Mucosa of descending colon (tissue), 3 donors: ENCODE data around the gene ITGA3. TPM values are rescaled to one million over a fixed set of nuclear protein-coding genes. Genes with fewer than 3 reads are reported as not detected.

Experiments
- ATAC-seq: fragments of 200-7000 bp; cut with Tn5 transposase; one replicate; pipeline ENCODE4 v1.9.1; 2020; ENCODE audit warnings: mild to moderate bottlenecking, moderate library complexity
- DNase-seq, 3 donors: peaks; one replicate each; pipeline ENCODE4 v3.0.0-alpha.2; 2020
- H3K36me3 ChIP-seq: fragments of 200-600 bp; one replicate; pipeline ENCODE4 v1.8.0; 2021; ENCODE audit warnings: low read depth, mild to moderate bottlenecking
- H3K4me1 ChIP-seq: fragments of 200-600 bp; one replicate; pipeline ENCODE4 v1.8.0; 2021; ENCODE audit warnings: low read depth, mild to moderate bottlenecking
- H3K4me3 ChIP-seq: fragments of 200-600 bp; one replicate; pipeline ENCODE4 v1.8.0; 2021; ENCODE audit warnings: mild to moderate bottlenecking
- H3K9me3 ChIP-seq: fragments of 200-600 bp; one replicate; pipeline ENCODE4 v1.8.0; 2021; ENCODE audit warnings: mild to moderate bottlenecking
- intact Hi-C, 2 donors: fragments of 100-400 bp; cut with DNase I in 1 of 2; cut with micrococcal nuclease in 1 of 2; formaldehyde crosslinking; loops; one replicate each; pipeline versions ENCODE4 v1.11.0 to v1.11.1; 2022; cut with DNase I, micrococcal nuclease
- total RNA-seq, 3 donors: library from RNA; stranded (reverse); fragmentation: NEBNext Ultra II Directional in 2 of 3; extraction: Animal tissue kit (Norgen Biotek cat#: 25700) in 2 of 3; gene quantifications; one replicate each; pipeline versions ENCODE4 v1.2.1 to v1.2.4, GENCODE V29; 2021 to 2023
- TF ChIP-seq, protein P1 (sequence below): fragments of 200-600 bp; IDR thresholded peaks from one replicate; pipeline ENCODE4 v1.8.0; 2022; ENCODE audit warnings: antibody characterized with exemption, mild to moderate bottlenecking
- donor health status: DM: no; HTN: no; CAD: no; lungs with moderate emphysema.
- donor health status: DM: no; HTN: no; CAD: no.
- donor health status: DM: no; HTN: yes; CAD: no.

The ITGA3 gene
- total RNA-seq, 3 donors from 2014 or later: 108 to 170 (median 108) TPM

DNA sequence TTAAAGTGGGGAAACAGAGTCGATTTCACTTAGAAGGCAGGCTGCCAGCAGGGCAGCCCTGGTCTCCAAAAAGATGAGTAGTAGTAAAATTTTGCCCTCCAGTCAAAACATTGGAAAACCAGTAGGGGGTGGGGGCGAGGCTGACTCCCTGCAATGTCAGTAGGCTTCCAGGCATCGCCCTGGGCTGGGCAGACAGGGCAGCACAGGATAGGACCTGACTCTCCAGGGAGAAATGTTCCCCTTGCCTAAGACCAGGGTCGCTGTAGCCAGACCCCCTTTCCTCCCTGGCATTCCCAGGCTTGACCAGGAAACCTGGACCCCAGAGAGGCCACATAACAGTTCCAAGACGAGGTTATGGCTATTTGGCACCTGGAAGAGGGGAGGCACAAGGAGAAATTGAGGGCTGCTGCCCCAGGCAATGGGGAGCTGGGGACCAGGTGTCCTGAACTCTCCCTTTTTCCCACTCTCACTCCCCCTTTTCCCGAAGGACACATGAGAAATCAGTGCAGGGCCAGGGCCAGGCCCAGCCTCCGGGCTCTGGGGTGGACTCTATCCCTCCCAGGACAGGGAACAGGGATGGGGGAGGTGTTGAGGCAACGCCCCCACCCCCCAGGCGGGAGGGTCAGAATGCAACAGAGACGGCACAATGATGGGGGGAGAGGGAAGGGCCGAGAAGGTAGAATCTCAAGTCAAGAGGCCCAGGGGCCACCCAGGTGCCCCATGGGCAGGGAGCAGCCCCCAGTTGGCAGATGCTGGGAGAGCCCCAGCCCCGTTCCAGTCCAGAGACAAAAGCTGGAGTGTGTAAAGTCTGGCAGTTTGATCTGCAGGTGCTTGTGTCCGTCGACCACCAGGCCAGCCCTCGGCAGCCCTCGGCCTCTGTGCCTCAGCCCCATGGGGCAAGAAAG, 78.5 kb downstream of the ITGA3 start:
- intact Hi-C loops: no loop called here
- ATAC-seq (no peak), DNase-seq (no peak)
- TF ChIP-seq, protein P1, sequence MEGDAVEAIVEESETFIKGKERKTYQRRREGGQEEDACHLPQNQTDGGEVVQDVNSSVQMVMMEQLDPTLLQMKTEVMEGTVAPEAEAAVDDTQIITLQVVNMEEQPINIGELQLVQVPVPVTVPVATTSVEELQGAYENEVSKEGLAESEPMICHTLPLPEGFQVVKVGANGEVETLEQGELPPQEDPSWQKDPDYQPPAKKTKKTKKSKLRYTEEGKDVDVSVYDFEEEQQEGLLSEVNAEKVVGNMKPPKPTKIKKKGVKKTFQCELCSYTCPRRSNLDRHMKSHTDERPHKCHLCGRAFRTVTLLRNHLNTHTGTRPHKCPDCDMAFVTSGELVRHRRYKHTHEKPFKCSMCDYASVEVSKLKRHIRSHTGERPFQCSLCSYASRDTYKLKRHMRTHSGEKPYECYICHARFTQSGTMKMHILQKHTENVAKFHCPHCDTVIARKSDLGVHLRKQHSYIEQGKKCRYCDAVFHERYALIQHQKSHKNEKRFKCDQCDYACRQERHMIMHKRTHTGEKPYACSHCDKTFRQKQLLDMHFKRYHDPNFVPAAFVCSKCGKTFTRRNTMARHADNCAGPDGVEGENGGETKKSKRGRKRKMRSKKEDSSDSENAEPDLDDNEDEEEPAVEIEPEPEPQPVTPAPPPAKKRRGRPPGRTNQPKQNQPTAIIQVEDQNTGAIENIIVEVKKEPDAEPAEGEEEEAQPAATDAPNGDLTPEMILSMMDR: no peak
- Histone ChIP-seq H3K4me3 (no peak overlapping the region), H3K4me1 (peaks cover 7% of the 10 kb centered on the region), H3K9me3 (no peaks in the 10 kb centered on the region), H3K36me3 (peaks cover 3% of the 10 kb centered on the region)

DNA sequence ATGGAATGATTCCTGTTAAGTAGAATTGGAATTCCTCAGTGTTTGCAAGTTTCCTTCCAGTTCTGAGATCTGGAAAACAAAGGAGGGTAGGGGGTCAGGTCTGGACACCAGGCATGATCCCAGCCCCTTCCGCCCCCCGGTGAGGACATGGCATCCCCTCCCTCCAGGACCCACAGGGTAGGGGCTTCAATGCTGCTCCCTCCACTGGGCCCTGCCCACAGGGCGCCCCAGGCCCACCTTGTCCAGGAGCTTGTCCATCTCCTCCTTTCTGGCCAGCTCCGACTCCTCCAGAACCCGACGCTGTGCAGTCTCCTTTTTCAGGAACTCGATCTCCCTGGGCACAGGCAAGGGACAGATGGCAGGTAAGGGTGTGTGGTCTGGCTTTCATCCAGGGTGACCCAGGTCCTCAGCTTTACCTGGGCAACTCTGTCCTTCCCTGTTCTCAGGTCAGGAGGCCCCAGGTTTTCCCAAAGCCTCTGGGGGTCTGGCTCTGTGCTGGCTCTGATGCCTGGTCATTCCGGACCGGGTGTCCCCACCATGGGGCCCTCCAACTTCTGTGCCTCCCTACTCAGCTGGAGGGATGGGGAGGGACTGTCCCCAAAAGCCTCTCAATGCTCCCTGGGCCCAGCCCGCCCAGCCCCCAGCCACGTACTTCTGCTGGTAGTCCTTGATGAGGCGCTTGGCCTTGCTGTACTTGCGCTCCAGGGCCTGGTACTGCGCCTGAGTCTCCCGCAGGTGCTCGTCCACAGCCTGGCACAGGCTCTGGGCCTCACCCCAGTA, 79.6 kb downstream of the ITGA3 start:
- Histone ChIP-seq H3K9me3 (no peaks in the 10 kb centered on the region), H3K4me1 (no peaks in the 10 kb centered on the region), H3K36me3 (peaks cover 3% of the 10 kb centered on the region), H3K4me3 (no peak overlapping the region)
- DNase-seq (no peak), ATAC-seq (no peak)
- intact Hi-C loops: no loop called here
- TF ChIP-seq, protein P1: no peak

DNA sequence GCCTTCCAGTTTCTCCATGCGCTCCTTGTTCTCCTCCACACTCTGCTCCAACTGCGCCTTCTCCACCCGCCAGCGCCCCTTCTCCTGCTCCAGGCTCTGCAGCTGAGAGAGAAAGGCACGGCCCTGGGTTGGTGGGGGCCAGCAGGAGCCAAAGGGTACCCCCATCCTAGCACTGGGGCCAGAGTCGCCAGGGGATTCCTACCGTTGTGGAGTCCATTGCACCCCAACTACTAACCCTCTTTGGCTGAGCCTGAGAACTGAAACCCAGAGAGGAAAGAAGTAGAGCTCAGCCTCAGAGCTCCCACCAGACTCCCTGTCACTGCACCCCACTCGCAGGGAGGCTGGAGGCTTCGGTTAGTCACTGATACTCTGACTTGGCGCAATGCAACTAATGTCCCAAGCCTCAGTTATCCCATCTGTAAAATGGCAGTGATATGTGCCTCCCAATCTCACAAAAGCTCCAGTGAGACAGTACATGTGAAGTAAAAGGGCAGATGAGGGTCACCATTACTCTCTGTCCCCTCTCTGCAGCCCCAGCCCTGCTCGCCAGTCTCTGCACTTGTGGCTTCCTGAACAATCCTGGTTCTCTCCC, 80.3 kb downstream of the ITGA3 start:
- intact Hi-C loops: no loop called here
- no peak overlapping the region for H3K4me3 ChIP-seq
- no peaks in the 10 kb centered on the region for H3K9me3 ChIP-seq
- no peaks in the 10 kb centered on the region for H3K4me1 ChIP-seq
- TF ChIP-seq, protein P1: no peak
- no peak for DNase-seq
- ATAC-seq: no peak
- peaks cover 3% of the 10 kb centered on the region for H3K36me3 ChIP-seq

DNA sequence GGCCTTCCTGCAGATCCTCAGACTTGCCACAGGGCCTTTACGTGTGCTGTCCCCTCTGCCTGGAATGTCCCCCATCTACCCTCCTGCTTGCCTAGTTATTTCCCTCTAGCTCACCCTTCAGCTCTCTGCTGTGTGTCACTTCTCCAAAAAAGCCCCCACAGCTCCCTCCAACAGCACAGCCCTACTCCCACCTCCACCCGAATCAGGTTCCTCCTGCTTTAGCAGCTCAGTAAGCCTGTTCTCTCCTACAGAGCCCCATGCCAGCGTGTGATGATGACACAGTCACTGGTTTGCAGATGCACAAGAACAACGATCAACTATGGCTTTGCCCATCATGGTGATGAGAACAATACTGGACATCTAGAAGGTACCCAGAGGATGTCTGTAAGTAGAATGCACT, 81.1 kb downstream of the ITGA3 start:
- H3K9me3 ChIP-seq: no peaks in the 10 kb centered on the region
- intact Hi-C loops: no loop called here
- DNase-seq (no peak), ATAC-seq (no peak)
- H3K4me3 ChIP-seq: no peak overlapping the region
- TF ChIP-seq, protein P1: no peak
- H3K4me1 ChIP-seq: no peaks in the 10 kb centered on the region
- H3K36me3 ChIP-seq: peaks cover 3% of the 10 kb centered on the region

DNA sequence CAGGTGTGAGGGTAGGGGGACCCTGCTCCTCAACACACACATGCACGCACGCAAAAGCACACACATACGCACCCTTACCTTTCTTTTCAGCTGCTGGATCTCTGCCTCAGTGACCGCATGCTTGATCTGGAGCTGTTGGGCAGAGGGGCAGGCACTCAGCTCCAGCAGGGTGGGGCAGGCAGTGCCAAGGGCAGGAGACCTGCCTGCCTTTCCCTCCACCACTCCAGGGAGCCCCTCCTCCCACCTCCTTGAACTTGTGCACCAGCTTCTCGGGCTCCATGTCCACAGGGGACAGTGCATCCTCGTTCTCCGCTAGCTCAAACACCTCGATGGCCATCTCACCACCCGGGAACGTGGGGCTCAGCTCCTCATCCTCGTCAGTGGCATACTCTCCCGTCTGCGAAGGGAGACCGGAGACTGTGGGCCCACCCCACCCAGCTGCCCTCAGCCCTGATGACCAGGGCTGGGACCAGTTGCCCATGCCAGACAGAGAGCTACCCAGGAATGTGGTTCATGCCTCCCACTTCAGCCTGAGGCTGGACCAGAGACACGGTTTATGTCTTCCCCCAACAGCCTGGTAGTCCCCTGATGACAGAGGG, 83.4 kb downstream of the ITGA3 start:
- TF ChIP-seq, protein P1: no peak
- ATAC-seq (no peak), DNase-seq (no peak)
- no peak overlapping the region for H3K4me3 ChIP-seq
- H3K9me3 ChIP-seq: no peaks in the 10 kb centered on the region
- intact Hi-C loops: no loop called here
- peaks cover 3% of the 10 kb centered on the region for H3K36me3 ChIP-seq
- H3K4me1 ChIP-seq: no peaks in the 10 kb centered on the region

Other genes starting within 250 kb of the ITGA3 start
- gene TAC4, start 208.0 kb upstream of the ITGA3 start, total RNA-seq: not detected
- gene DLX4, start 86.9 kb upstream of the ITGA3 start, total RNA-seq: under 1 TPM; 0.14 to 0.60 (median 0.24) TPM
- under 1 TPM in 1 of 3 donors, not detected in 2; 0.22 TPM for gene DLX3, start 60.9 kb upstream of the ITGA3 start, total RNA-seq
- 10 to 100 TPM; 51.0 to 91.6 (median 72.6) TPM for gene PDK2, start 39.2 kb downstream of the ITGA3 start, total RNA-seq
- gene SAMD14, start 74.0 kb downstream of the ITGA3 start, total RNA-seq: 1 to 10 TPM in 2 of 3 donors, under 1 TPM in 1; 0.52 to 2.6 (median 1.2) TPM
- gene PPP1R9B, start 94.6 kb downstream of the ITGA3 start, total RNA-seq: 10 to 100 TPM; 27.3 to 47.5 (median 33.1) TPM
- gene SGCA, start 109.9 kb downstream of the ITGA3 start, total RNA-seq: 10 to 100 TPM in 1 of 3 donors, 1 to 10 TPM in 1, under 1 TPM in 1; 0.64 to 30.7 (median 6.8) TPM
- 100 to 1,000 TPM in 2 of 3 donors, 10 to 100 TPM in 1; 53.0 to 248 (median 160) TPM for gene COL1A1, start 145.5 kb downstream of the ITGA3 start, total RNA-seq
- 1 to 10 TPM; 1.3 to 2.8 (median 2.6) TPM for gene TMEM92, start 218.4 kb downstream of the ITGA3 start, total RNA-seq